PC-3 (cell line): ENCODE data around the gene IL17RB. TPM values are rescaled to one million over a fixed set of nuclear protein-coding genes. Genes with fewer than 3 reads are reported as not detected.

ENCODE experiments used
- ATAC-seq: fragments of 200-7000 bp; cut with Tn5 transposase; 2 replicates; pipeline ENCODE4 v1.9.1; 2020; ENCODE audit warnings: mild to moderate bottlenecking, moderate library complexity
- BruUV-seq: library from RNA; stranded (reverse); fragments of 400-500 nt; replicated peaks from 2 replicates; lab custom pipeline; 2021; lab: Mats Ljungman, UMichigan
- CTCF ChIA-PET: fragments of 300-600 bp; sonication (Branson Sonifier 250); formaldehyde crosslinking; loops from one replicate; lab custom pipeline; 2022; ENCODE audit warnings: antibody characterized with exemption; lab: Charles Lee
- POLR2A ChIA-PET: fragments of 300-600 bp; sonication (Branson Sonifier 250); formaldehyde crosslinking; loops from one replicate; lab custom pipeline; 2022; ENCODE audit warnings: antibody characterized with exemption; ENCODE audit not compliant: unreplicated experiment; lab: Charles Lee
- DNase-seq: peaks from one replicate; pipeline ENCODE4 v3.0.0-alpha.2; 2015
- H2AFZ ChIP-seq: fragments of 300-600 bp; sonication (generic); 2 replicates; pipeline ENCODE4 v1.6.0; 2016; ENCODE audit warnings: antibody characterized with exemption, low read length
- H3F3A ChIP-seq: fragments of 300-600 bp; sonication (generic); one replicate; pipeline ENCODE4 v1.6.0; 2017; ENCODE audit warnings: antibody characterized with exemption, low read length, control low read depth, mild to moderate bottlenecking; ENCODE audit not compliant: unreplicated experiment
- H3K27ac ChIP-seq: fragments of 300-600 bp; sonication (generic); 2 replicates; pipeline ENCODE4 v1.5.1; 2016; ENCODE audit warnings: mild to moderate bottlenecking, low read length
- H3K27me3 ChIP-seq: fragments of 300-600 bp; sonication (generic); 2 replicates; pipeline ENCODE4 v1.6.1; 2016; ENCODE audit warnings: low read length, mixed read lengths
- H3K36me3 ChIP-seq: fragments of 300-600 bp; sonication (generic); 2 replicates; pipeline ENCODE4 v1.6.1; 2016; ENCODE audit warnings: low read depth, mixed run types, low read length, mixed read lengths
- H3K4me1 ChIP-seq: fragments of 300-600 bp; sonication (generic); 2 replicates; pipeline ENCODE4 v1.5.1; 2016; ENCODE audit warnings: low read length; ENCODE audit not compliant: insufficient read depth
- H3K4me2 ChIP-seq: fragments of 300-600 bp; sonication (generic); 2 replicates; pipeline ENCODE4 v1.6.0; 2016; ENCODE audit warnings: low read length
- H3K4me3 ChIP-seq: fragments of 300-600 bp; sonication (generic); 2 replicates; pipeline ENCODE4 v1.5.1; 2016; ENCODE audit warnings: mild to moderate bottlenecking, low read length, mixed read lengths
- H3K79me2 ChIP-seq: fragments of 300-600 bp; sonication (generic); 2 replicates; pipeline ENCODE4 v1.6.1; 2017; ENCODE audit warnings: low read length, mixed read lengths
- H3K9ac ChIP-seq: fragments of 300-600 bp; sonication (generic); 2 replicates; pipeline ENCODE4 v1.6.0; 2016; ENCODE audit warnings: mild to moderate bottlenecking, low read length
- H3K9me2 ChIP-seq: fragments of 300-600 bp; sonication (generic); replicated peaks from 2 replicates; pipeline ENCODE4 v1.6.1; 2016; ENCODE audit warnings: mixed run types, low read length, mixed read lengths
- H3K9me3 ChIP-seq: fragments of 300-600 bp; sonication (generic); 2 replicates; pipeline ENCODE4 v1.6.1; 2016; ENCODE audit warnings: low read length, mixed read lengths
- H4K20me1 ChIP-seq: fragments of 300-600 bp; sonication (generic); 2 replicates; pipeline ENCODE4 v1.6.1; 2016; ENCODE audit warnings: low read length, mixed read lengths
- CTCF ChIP-seq: fragments of 300-600 bp; sonication (generic); conservative IDR thresholded peaks from 2 replicates; pipeline ENCODE4 v1.5.1; 2017; ENCODE audit warnings: antibody characterized with exemption, low read depth, mild to moderate bottlenecking, low read length
- EZH2 ChIP-seq: fragments of 300-600 bp; sonication (generic); IDR thresholded peaks from one replicate; pipeline ENCODE4 v1.6.1; 2017; ENCODE audit warnings: antibody characterized with exemption, mild to moderate bottlenecking, low read length; ENCODE audit not compliant: unreplicated experiment
- EZH2phosphoT487 ChIP-seq: fragments of 300-600 bp; sonication (generic); IDR thresholded peaks from 2 replicates; pipeline ENCODE4 v1.6.1; 2018; ENCODE audit warnings: mild to moderate bottlenecking, antibody characterized with exemption, low read length, borderline replicate concordance
- intact Hi-C: fragments of 100-400 bp; cut with micrococcal nuclease; formaldehyde crosslinking; loops from 2 replicates; pipeline ENCODE4 v1.9.0; 2023
- total RNA-seq: library from RNA; depleted of rRNA; stranded (reverse); fragments of >200 nt; gene quantifications from 2 replicates; pipeline ENCODE4 v1.2.3, GENCODE V29; 2014

Gene IL17RB
- total RNA-seq, 1 experiment from 2014 or later: 2.3 TPM

GRCh38 chr3:53845103-53845880 lies 1.1 kb upstream of the IL17RB start:
- peak overlapping the region; percentile 78 for H3K4me2 ChIP-seq
- DNase-seq (peak; percentile 67), ATAC-seq (peak; percentile 50)
- no peaks in the 10 kb centered on the region for H3K9me3 ChIP-seq
- peak overlapping the region; percentile 58 for H3K9ac ChIP-seq
- peak overlapping the region; percentile 82 for H2AFZ ChIP-seq
- CTCF ChIA-PET: no interaction called here
- no peak overlapping the region for H3K27ac ChIP-seq
- H3K27me3 ChIP-seq: peaks cover 19% of the 10 kb centered on the region
- POLR2A ChIA-PET: interaction anchor here (0.6 kb wide), 1 partner anchor 9 kb away, joined by 3 read pairs; no protein-coding TSS in a partner anchor
- peak overlapping the region; percentile 68 for H3K4me3 ChIP-seq
- H3K79me2 ChIP-seq: no peaks in the 10 kb centered on the region
- H3K9me2 ChIP-seq: no peaks in the 10 kb centered on the region
- H4K20me1 ChIP-seq: no peaks in the 10 kb centered on the region
- H3K4me1 ChIP-seq: peaks cover 12% of the 10 kb centered on the region; the same call in 1 of the 2 replicates
- no peaks in the 10 kb centered on the region for H3K36me3 ChIP-seq
- BruUV-seq: no TSS peak
- no peaks in the 10 kb centered on the region for H3F3A ChIP-seq
- TF ChIP-seq EZH2 (no peak), EZH2phosphoT487 (no peak), CTCF (peak; percentile 54)
- intact Hi-C loops: no loop called here

GRCh38 chr3:53845881-53846133 lies 561 bp upstream of the IL17RB start:
- H4K20me1 ChIP-seq: no peaks in the 10 kb centered on the region
- DNase-seq (no peak), ATAC-seq (no peak; the same call in 1 of the 2 replicates)
- no peaks in the 10 kb centered on the region for H3K36me3 ChIP-seq
- peak overlapping the region; percentile 78 for H3K4me2 ChIP-seq
- peaks cover 19% of the 10 kb centered on the region for H3K27me3 ChIP-seq
- CTCF ChIA-PET: no interaction called here
- peak overlapping the region; percentile 68 for H3K4me3 ChIP-seq
- H3K9me2 ChIP-seq: no peaks in the 10 kb centered on the region
- no peaks in the 10 kb centered on the region for H3K79me2 ChIP-seq
- H3K27ac ChIP-seq: no peak overlapping the region
- H3K9me3 ChIP-seq: no peaks in the 10 kb centered on the region
- no TSS peak for BruUV-seq
- peaks cover 12% of the 10 kb centered on the region; the same call in 1 of the 2 replicates for H3K4me1 ChIP-seq
- peak overlapping the region; percentile 82 for H2AFZ ChIP-seq
- POLR2A ChIA-PET: no interaction called here
- no peaks in the 10 kb centered on the region for H3F3A ChIP-seq
- peak overlapping the region; percentile 58 for H3K9ac ChIP-seq
- intact Hi-C loops: no loop called here
- TF ChIP-seq CTCF (no peak), EZH2 (peak; percentile 65)

- Histone ChIP-seq H2AFZ (peak overlapping the region; percentile 82; the same call in 1 of the 2 replicates), H3K4me3 (peak overlapping the region; percentile 68; the same call in 1 of the 2 replicates), H3K27ac (no peak overlapping the region), H3K4me1 (peaks cover 12% of the 10 kb centered on the region; the same call in 1 of the 2 replicates), H3F3A (no peaks in the 10 kb centered on the region), H3K4me2 (peak overlapping the region; percentile 78), H3K9ac (no peak overlapping the region), H3K9me3 (no peaks in the 10 kb centered on the region), H3K9me2 (no peaks in the 10 kb centered on the region), H4K20me1 (no peaks in the 10 kb centered on the region), H3K79me2 (no peaks in the 10 kb centered on the region), H3K27me3 (peaks cover 19% of the 10 kb centered on the region), H3K36me3 (no peaks in the 10 kb centered on the region)
- no peak for DNase-seq
- no peak for TF ChIP-seq CTCF
- TF ChIP-seq EZH2phosphoT487: no peak
- no peak for TF ChIP-seq EZH2
- no TSS peak for BruUV-seq
- intact Hi-C loops: no loop called here
- no peak for ATAC-seq
- POLR2A ChIA-PET: no interaction called here
- CTCF ChIA-PET: no interaction called here
Observed at GRCh38 chr3:53846851-53847155, 435 bp downstream of the IL17RB start.
